Mucosa of descending colon (tissue), 3 donors: ENCODE results near the gene SEMG1. TPM values are rescaled to one million over a fixed set of nuclear protein-coding genes. Genes with fewer than 3 reads are reported as not detected.
A peak's percentile ranks its signal among the peaks of the same experiment; 100 is the strongest.

ENCODE experiments used
- ATAC-seq: fragments of 200-7000 bp; cut with Tn5 transposase; one replicate; pipeline ENCODE4 v1.9.1; 2020; ENCODE audit warnings: mild to moderate bottlenecking, moderate library complexity
- DNase-seq, 3 donors: peaks; one replicate each; pipeline ENCODE4 v3.0.0-alpha.2; 2020
- H3K36me3 ChIP-seq: fragments of 200-600 bp; one replicate; pipeline ENCODE4 v1.8.0; 2021; ENCODE audit warnings: low read depth, mild to moderate bottlenecking
- H3K4me1 ChIP-seq: fragments of 200-600 bp; one replicate; pipeline ENCODE4 v1.8.0; 2021; ENCODE audit warnings: low read depth, mild to moderate bottlenecking
- H3K4me3 ChIP-seq: fragments of 200-600 bp; one replicate; pipeline ENCODE4 v1.8.0; 2021; ENCODE audit warnings: mild to moderate bottlenecking
- H3K9me3 ChIP-seq: fragments of 200-600 bp; one replicate; pipeline ENCODE4 v1.8.0; 2021; ENCODE audit warnings: mild to moderate bottlenecking
- CTCF ChIP-seq: fragments of 200-600 bp; IDR thresholded peaks from one replicate; pipeline ENCODE4 v1.8.0; 2022; ENCODE audit warnings: antibody characterized with exemption, mild to moderate bottlenecking
- intact Hi-C, 2 donors: fragments of 100-400 bp; cut with DNase I in 1 of 2; cut with micrococcal nuclease in 1 of 2; formaldehyde crosslinking; loops; one replicate each; pipeline versions ENCODE4 v1.11.0 to v1.11.1; 2022; cut with DNase I, micrococcal nuclease
- total RNA-seq, 3 donors: library from RNA; stranded (reverse); fragmentation: NEBNext Ultra II Directional in 2 of 3; extraction: Animal tissue kit (Norgen Biotek cat#: 25700) in 2 of 3; gene quantifications; one replicate each; pipeline versions ENCODE4 v1.2.1 to v1.2.4, GENCODE V29; 2021 to 2023
- donor health status: DM: no; HTN: no; CAD: no; lungs with moderate emphysema.
- donor health status: DM: no; HTN: no; CAD: no.
- donor health status: DM: no; HTN: yes; CAD: no.

The SEMG1 gene
- total RNA-seq, 3 donors from 2014 or later = not detected

- TF ChIP-seq CTCF = no peak
- intact Hi-C loops = no loop called here
- no peaks in the 10 kb centered on the region for H3K9me3 ChIP-seq
- ATAC-seq (peak; percentile 90), DNase-seq (peak; percentile 78 to 87 (median 84))
- H3K4me1 ChIP-seq = peaks cover 2% of the 10 kb centered on the region
- no peak within 1 kb of the TSS for H3K4me3 ChIP-seq
- no peaks in the 10 kb centered on the region for H3K36me3 ChIP-seq
Observed at GRCh38 chr20:45174434-45175364, 32.1 kb upstream of the SEMG1 start, which contains the start of gene PI3. Gene PI3, plus strand, starts transcription at chr20:45174902. Its CDS starts 21 bp downstream, at chr20:45174923.

DNA sequence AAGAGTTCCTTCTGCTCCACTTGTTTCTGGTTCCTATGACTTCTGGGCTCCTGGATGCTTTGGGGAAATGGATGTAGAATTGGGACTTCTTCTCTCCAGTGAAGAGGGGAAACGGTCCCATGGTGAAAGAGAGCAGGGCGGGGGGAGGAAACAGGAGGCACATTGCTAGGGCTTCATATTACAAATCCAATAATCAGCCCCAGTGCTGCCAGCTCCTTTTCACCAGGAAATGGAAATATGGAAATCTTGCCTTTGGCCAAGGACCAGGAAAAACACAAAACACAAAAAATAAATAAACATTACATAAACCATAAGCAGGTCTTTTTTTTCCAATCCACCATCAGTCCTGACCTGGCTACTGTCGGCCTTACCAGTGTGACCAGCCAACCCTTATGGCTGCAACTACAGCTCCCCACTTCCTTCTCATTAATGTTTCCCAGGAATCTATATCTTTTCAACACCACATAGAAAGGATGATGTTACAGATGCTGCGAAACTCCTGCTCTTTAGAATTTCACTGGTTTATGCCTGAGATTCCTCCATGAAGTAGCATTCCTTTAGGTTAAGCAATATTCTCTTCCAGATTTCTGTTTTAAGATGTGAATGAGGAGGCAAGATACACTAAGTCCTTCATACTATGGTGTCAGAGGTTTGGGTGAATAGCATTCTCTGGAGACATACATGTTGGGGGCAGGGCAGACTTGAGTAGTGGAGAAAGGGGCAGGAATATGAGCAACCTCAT, 30.1 kb upstream of the SEMG1 start:
- no peak for TF ChIP-seq CTCF
- Histone ChIP-seq H3K9me3 (no peaks in the 10 kb centered on the region), H3K36me3 (no peaks in the 10 kb centered on the region), H3K4me1 (peaks cover 2% of the 10 kb centered on the region), H3K4me3 (no peak overlapping the region)
- no peak for DNase-seq
- intact Hi-C loops = no loop called here
- no peak for ATAC-seq

DNA sequence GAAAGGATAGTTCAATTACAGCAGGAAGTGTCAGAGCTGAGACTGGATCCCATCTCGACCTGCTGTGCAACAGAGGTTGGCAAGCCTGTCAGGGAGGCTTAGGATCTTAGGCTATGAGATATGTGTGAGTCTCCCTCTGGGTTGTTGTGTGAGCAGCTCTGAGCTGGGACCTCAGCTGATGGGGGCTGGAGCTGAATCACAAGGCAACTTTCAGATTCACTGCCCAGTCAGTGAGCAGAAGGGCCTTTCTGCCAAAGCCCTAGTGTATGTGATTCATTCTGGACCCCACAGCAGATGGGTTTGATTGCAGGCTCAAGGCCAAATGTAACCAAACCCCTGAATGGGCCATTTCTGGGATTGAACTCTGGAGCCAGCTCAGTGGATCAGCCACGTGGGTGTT, 27.7 kb upstream of the SEMG1 start:
- Histone ChIP-seq H3K36me3 (no peaks in the 10 kb centered on the region), H3K9me3 (no peaks in the 10 kb centered on the region), H3K4me3 (no peak overlapping the region), H3K4me1 (peaks cover 2% of the 10 kb centered on the region)
- TF ChIP-seq CTCF = no peak
- intact Hi-C loops = no loop called here
- ATAC-seq = no peak
- no peak for DNase-seq

- H3K4me3 ChIP-seq = no peak overlapping the region
- H3K9me3 ChIP-seq = no peaks in the 10 kb centered on the region
- no peaks in the 10 kb centered on the region for H3K36me3 ChIP-seq
- TF ChIP-seq CTCF = no peak
- intact Hi-C loops = no loop called here
- H3K4me1 ChIP-seq = no peaks in the 10 kb centered on the region
- ATAC-seq (no peak), DNase-seq (no peak)
Observed at GRCh38 chr20:45181639-45182038, 25.2 kb upstream of the SEMG1 start.

DNA sequence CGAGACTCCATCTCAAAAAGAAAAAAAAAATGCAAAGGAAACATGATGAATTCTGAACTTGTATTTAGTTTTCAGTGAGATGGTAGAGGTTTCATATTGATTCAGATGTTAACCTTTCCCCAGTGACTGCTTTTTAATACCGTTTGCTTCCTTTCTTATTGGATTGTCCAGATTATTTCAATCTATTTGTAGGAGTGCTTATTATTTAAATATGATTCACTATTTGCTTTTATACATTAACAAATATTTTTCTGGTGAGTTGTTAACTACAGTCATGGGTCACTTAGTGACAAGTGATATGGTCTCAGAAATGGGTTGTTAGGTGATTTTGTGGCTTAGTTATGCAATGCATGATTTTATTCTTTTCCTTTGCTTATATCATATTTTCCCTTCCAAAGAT, 23.7 kb upstream of the SEMG1 start:
- Histone ChIP-seq H3K4me3 (no peak overlapping the region), H3K9me3 (no peaks in the 10 kb centered on the region), H3K4me1 (no peaks in the 10 kb centered on the region), H3K36me3 (no peaks in the 10 kb centered on the region)
- ATAC-seq (no peak), DNase-seq (no peak)
- intact Hi-C loops = no loop called here
- TF ChIP-seq CTCF = no peak
